IPS-18a (cell line): ENCODE results near the gene SERPINB10.

ENCODE experiments used
- H3K27ac ChIP-seq: one replicate; pipeline ENCODE4 v1.5.1; 2013; ENCODE audit warnings: low read length
- H3K27me3 ChIP-seq: one replicate; pipeline ENCODE4 v1.6.1; 2013; ENCODE audit warnings: mild to moderate bottlenecking, low read length; ENCODE audit not compliant: control insufficient read depth, insufficient read depth
- H3K36me3 ChIP-seq: one replicate; pipeline ENCODE4 v1.6.1; 2013; ENCODE audit warnings: low read depth, low read length; ENCODE audit not compliant: control insufficient read depth
- H3K4me1 ChIP-seq: one replicate; pipeline ENCODE4 v1.6.1; 2013; ENCODE audit warnings: low read depth, low read length; ENCODE audit not compliant: control insufficient read depth
- H3K4me3 ChIP-seq: one replicate; pipeline ENCODE4 v1.5.1; 2013; ENCODE audit warnings: low read length
- H3K9ac ChIP-seq: one replicate; pipeline ENCODE4 v1.6.1; 2013; ENCODE audit warnings: mild to moderate bottlenecking, low read length, moderate library complexity
- H3K9me3 ChIP-seq: one replicate; pipeline ENCODE4 v1.6.1; 2013; ENCODE audit warnings: low read depth, low read length; ENCODE audit not compliant: control insufficient read depth

Gene SERPINB10

DNA sequence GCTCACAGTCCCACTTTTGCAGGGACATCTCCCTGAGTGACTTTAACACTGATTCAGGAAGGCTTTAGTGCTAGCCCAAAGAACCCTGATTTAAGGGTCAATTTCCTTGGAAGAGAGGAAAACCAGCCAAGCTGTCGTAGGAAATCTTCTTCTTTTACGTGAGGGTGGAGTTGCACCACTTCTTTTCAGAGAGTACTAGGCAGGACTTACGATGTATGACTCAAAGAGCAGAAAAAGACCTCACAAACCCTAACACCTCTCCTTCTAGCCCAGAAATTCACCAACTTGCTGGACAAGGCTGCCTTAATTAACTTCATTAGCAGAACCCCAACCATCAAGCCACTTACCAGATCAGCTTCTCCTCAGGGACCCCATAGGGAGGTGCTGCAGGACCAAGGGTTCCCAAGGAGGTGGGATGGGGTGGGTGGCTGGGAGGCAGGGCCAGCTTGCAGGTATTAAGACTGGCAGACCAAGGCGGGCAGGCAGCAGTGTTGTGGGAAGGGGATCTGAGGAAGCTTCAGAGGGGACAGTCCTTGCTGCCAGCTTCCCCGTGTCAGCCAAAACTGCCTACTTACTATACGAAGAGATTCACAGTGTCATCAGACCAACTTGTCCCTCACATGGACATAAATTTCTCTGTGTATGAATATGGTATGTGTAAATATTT lies 13.5 kb upstream of the SERPINB10 start:
- no peaks in the 10 kb centered on the region for H3K9me3 ChIP-seq
- no peaks in the 10 kb centered on the region for H3K36me3 ChIP-seq
- H3K4me3 ChIP-seq: no peak overlapping the region
- no peaks in the 10 kb centered on the region for H3K27me3 ChIP-seq
- no peaks in the 10 kb centered on the region for H3K4me1 ChIP-seq
- no peak overlapping the region for H3K27ac ChIP-seq
- no peak overlapping the region for H3K9ac ChIP-seq

DNA sequence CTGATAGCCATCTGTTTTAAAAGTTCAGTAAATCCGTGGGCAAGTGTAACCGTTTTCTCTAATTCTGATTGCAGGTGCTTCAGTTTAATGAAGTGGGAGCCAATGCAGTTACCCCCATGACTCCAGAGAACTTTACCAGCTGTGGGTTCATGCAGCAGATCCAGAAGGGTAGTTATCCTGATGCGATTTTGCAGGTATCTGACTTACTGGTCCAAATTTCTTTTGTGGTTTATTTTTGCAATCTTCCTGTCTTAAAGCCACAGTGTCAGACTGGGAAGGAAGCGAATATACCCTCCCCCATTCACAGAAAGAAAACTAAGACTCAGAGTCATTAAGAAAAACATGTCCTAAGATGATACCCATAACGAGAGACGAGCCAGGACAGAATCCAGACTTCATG lies 12.6 kb upstream of the SERPINB10 start:
- H3K27ac ChIP-seq: no peak overlapping the region
- H3K9ac ChIP-seq: no peak overlapping the region
- H3K4me3 ChIP-seq: no peak overlapping the region
- H3K4me1 ChIP-seq: no peaks in the 10 kb centered on the region
- no peaks in the 10 kb centered on the region for H3K36me3 ChIP-seq
- no peaks in the 10 kb centered on the region for H3K27me3 ChIP-seq
- H3K9me3 ChIP-seq: no peaks in the 10 kb centered on the region

DNA sequence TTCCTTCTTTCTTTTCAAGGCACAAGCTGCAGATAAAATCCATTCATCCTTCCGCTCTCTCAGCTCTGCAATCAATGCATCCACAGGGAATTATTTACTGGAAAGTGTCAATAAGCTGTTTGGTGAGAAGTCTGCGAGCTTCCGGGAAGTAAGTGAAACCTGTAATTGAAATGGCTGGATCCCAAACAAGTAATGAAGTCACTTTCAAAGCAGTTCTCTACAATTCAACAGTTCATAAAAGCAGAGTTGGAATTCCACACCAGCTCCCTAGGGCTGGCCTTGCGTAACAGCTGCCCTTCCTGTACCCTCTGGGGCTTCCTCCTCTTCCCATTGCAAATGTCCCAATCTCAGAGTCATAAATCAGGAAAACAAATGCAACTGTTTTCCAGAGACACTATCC lies 10.7 kb upstream of the SERPINB10 start:
- H3K9me3 ChIP-seq: no peaks in the 10 kb centered on the region
- no peaks in the 10 kb centered on the region for H3K27me3 ChIP-seq
- no peaks in the 10 kb centered on the region for H3K4me1 ChIP-seq
- H3K36me3 ChIP-seq: no peaks in the 10 kb centered on the region
- H3K27ac ChIP-seq: no peak overlapping the region
- H3K9ac ChIP-seq: no peak overlapping the region
- H3K4me3 ChIP-seq: no peak overlapping the region

DNA sequence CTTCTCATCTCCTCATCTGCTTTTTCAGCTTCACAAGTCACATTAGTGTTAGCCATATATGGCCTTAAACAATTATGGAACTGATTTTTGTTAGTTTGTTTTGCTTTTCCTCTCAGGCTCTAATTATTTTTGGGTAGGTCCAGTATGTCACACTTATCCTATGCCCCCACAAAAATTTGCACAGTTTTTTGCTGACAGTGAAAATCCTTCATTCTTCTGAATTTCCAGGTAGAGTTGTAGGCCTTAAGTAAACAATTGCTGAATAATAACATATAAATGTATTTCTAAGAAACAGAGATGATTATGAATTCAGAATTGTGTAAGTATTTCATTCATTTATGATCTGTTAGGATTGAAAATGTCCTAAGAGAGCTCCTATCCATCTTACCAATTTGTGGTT lies 8.6 kb upstream of the SERPINB10 start:
- Histone ChIP-seq H3K36me3 (no peaks in the 10 kb centered on the region), H3K4me1 (no peaks in the 10 kb centered on the region), H3K9me3 (no peaks in the 10 kb centered on the region), H3K9ac (no peak overlapping the region), H3K4me3 (no peak overlapping the region), H3K27me3 (no peaks in the 10 kb centered on the region), H3K27ac (no peak overlapping the region)

DNA sequence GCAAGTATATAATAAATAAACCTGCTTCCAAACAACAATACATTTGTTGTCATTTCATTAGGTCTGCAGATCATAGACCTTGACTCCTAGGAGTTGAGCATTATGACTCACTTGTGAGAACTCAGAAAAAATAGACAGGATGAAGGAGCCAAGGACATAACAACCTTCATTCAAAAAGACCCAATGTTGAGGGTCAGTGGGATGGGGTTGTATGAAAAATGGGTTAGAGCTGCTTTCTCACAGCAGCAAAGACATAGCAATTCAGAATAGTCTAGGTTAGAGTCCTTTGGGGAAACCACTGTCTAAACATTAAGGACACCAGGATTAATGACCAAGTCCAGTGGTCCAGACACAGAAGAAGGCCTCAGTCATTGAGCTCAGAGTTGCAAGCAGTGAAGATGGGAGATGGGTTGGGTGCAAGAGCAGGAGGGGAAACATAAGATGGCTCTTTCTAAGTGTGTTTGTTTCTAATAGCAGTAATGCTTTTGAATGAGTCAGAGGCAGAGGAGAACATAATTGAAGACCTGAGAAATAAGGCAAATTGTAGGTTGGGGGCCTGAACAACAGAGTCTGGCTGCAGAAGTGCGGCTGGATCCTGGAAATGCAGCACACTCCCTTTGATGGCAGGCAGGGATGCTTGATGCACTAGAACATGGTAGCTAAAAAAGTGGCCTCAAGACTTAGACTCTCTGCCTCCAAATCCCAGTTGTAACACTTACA lies 3.7 kb upstream of the SERPINB10 start:
- H3K27ac ChIP-seq: no peak overlapping the region
- H3K4me3 ChIP-seq: no peak overlapping the region
- peaks cover 7% of the 10 kb centered on the region for H3K4me1 ChIP-seq
- no peaks in the 10 kb centered on the region for H3K27me3 ChIP-seq
- H3K36me3 ChIP-seq: no peaks in the 10 kb centered on the region
- no peak overlapping the region for H3K9ac ChIP-seq
- H3K9me3 ChIP-seq: no peaks in the 10 kb centered on the region

DNA sequence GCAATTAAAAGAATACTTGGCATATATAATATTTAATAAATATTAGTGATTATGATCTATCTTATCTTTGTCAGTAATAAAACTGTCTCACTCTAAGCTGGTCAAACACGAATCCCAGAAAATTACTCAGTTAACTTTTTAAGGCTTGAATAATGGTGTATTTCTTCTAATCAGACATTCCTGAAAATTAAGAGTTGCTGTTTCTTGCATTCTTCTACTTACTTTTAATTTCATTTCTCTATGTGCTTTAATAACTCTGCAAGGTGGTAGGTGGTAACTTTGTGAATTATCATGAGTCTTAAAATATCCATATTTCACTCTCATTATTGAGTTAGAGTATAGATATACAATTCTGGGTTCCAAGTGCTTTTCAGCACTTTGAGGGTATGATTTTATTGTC lies 3.1 kb upstream of the SERPINB10 start:
- H3K27me3 ChIP-seq: no peaks in the 10 kb centered on the region
- peaks cover 7% of the 10 kb centered on the region for H3K4me1 ChIP-seq
- no peak overlapping the region for H3K4me3 ChIP-seq
- no peaks in the 10 kb centered on the region for H3K9me3 ChIP-seq
- no peak overlapping the region for H3K27ac ChIP-seq
- no peak overlapping the region for H3K9ac ChIP-seq
- no peaks in the 10 kb centered on the region for H3K36me3 ChIP-seq

DNA sequence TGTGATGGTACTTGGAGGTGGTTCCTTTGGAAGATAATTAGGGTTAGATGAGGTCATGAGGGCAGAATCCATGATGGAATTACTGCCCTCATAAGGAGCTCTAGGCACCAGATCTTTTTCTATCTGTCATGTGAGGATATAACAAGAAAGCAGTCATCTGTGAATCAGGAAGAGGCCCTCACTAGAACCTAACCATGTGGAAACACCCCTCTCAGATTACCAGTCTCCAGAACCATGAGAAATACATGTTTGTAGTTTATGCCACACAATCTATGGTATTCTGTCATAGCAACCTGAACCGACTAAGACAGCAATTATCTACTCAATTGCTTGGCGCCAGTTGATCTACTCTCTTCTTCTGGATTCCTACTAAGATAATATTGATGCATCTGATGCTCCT lies 2.4 kb upstream of the SERPINB10 start:
- no peak overlapping the region for H3K9ac ChIP-seq
- H3K27ac ChIP-seq: no peak overlapping the region
- peaks cover 7% of the 10 kb centered on the region for H3K4me1 ChIP-seq
- H3K9me3 ChIP-seq: no peaks in the 10 kb centered on the region
- no peak overlapping the region for H3K4me3 ChIP-seq
- no peaks in the 10 kb centered on the region for H3K27me3 ChIP-seq
- H3K36me3 ChIP-seq: no peaks in the 10 kb centered on the region

DNA sequence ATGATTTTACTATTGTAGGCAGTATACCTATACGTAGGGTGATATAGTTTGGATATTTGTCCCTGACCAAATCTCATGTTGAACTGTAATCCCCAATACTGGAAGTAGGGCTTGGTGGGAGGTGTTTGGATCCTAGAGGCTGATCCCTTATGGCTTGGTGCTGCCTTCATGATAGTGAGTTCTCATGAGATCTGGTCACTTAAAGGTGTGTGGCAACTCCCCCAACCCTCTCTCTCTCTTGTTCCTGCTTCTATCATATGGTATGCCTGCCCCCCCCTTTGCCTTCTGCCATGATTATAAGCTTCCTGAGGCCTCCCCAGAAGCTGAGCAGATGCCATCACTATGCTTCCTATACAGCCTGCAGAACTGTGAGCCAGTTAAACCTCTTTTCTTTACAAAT lies 1.7 kb upstream of the SERPINB10 start:
- no peak overlapping the region for H3K4me3 ChIP-seq
- H3K27me3 ChIP-seq: no peaks in the 10 kb centered on the region
- H3K36me3 ChIP-seq: no peaks in the 10 kb centered on the region
- no peaks in the 10 kb centered on the region for H3K9me3 ChIP-seq
- H3K9ac ChIP-seq: no peak overlapping the region
- peaks cover 7% of the 10 kb centered on the region for H3K4me1 ChIP-seq
- no peak overlapping the region for H3K27ac ChIP-seq

DNA sequence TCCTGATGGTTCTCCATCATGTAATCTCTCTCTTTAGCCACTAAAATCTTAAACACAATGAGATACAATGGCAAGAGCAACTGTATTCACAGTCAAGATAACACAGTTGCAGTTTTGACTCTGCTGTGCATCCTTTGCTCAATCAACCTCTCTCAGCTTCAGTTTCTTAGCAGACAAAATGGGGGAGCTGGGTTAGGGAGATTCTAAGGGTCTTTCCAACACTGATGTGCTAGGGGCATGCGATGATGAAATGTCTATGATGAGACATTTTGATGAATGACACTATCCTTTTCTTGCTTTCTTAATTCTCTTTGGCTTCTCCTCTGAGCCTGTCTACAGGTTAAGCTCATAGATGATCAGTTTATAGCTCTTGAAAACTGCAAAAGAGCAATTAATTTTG lies 1.1 kb downstream of the SERPINB10 start:
- Histone ChIP-seq H3K27me3 (no peaks in the 10 kb centered on the region), H3K4me3 (no peak overlapping the region), H3K27ac (no peak overlapping the region), H3K4me1 (peaks cover 7% of the 10 kb centered on the region), H3K9ac (no peak overlapping the region), H3K36me3 (no peaks in the 10 kb centered on the region), H3K9me3 (no peaks in the 10 kb centered on the region)

DNA sequence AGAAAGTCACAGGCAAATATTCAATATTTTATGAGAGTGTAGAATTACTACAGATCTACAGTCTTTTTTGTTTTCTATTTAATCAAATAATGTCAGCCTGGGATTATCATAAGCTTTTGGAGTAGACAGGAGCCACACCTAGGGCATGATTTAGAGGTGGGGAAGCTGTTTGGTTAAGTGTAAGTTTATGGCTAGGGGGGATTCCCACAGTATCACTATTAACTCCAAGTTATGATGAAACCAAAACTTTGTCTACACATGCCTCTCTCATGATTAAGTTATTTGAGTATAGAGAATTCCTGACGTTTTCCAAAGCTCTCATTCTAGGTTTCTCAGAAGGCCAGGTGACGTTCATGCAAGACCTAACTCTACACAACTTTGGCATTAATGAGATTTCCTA lies 2.1 kb downstream of the SERPINB10 start:
- Histone ChIP-seq H3K27ac (no peak overlapping the region), H3K9me3 (no peaks in the 10 kb centered on the region), H3K9ac (no peak overlapping the region), H3K4me1 (peaks cover 7% of the 10 kb centered on the region), H3K4me3 (no peak overlapping the region), H3K36me3 (no peaks in the 10 kb centered on the region), H3K27me3 (no peaks in the 10 kb centered on the region)

DNA sequence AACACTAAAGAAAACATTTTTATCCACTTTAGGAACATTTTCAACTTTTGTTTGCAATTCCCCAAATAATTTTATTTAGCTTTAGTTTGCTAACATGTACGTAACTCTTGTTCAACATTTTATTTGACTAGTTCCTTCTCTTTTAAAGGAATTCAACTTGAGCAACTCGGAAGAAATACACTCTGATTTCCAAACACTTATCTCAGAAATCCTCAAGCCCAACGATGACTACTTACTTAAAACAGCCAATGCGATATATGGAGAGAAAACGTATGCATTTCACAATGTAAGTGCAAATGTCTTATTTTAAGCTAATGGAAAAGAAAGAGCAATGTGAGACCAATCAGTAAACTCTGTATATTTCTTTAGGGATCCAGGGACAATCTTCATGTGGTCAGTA lies 10.1 kb downstream of the SERPINB10 start:
- no peaks in the 10 kb centered on the region for H3K27me3 ChIP-seq
- no peaks in the 10 kb centered on the region for H3K36me3 ChIP-seq
- H3K27ac ChIP-seq: no peak overlapping the region
- H3K4me1 ChIP-seq: no peaks in the 10 kb centered on the region
- H3K4me3 ChIP-seq: no peak overlapping the region
- H3K9ac ChIP-seq: no peak overlapping the region
- H3K9me3 ChIP-seq: no peaks in the 10 kb centered on the region

DNA sequence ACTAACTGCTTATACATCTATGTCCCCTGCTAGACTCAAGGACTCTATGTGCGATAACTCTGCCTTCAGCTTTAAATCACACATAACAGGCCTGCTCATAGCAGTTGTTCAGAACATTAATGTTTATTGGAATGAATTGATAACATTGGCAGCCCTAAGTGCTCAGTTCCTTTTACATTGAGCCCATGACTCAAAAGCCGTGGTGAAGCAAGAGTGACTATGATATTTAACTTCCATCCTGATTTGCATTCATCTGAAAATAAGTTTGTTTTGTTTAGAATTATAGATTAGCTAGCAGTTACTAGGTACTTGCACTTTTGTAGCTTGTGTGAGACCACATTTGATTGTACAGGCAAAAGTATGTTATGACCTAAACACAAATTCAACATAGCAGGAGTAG lies 14.3 kb downstream of the SERPINB10 start:
- Histone ChIP-seq H3K27me3 (no peaks in the 10 kb centered on the region), H3K36me3 (no peaks in the 10 kb centered on the region), H3K27ac (no peak overlapping the region), H3K9ac (no peak overlapping the region), H3K4me1 (peaks cover 3% of the 10 kb centered on the region), H3K4me3 (no peak overlapping the region), H3K9me3 (no peaks in the 10 kb centered on the region)
